Measurements from ENCODE around the gene DISP3. TPM values are rescaled to one million over a fixed set of nuclear protein-coding genes. Genes with fewer than 3 reads are reported as not detected.

DISP3 gene
- total and polyA plus RNA-seq, 9 donors = 0.08 to 0.36 (median 0.23) TPM; not detected in 5

DNA sequence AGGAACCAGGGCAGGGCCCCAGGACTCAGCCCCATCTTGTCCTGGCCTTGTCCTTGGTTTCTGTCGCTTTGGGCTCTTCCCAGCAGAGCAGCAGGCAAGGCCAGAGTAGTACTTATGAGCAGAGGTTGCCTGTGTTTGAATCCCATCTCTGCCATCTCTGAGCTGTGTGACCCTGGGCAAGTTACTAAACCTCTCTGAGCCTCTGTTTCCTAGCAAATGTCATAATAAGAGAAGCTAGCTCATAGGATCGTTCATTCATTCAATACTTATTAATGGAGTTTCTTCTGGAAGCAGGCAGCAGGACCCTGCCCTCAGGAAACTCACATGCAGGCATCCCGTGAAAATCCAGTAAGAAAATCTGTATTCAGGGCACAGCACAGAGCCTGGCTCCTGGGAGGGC, 91.0 kb downstream of the DISP3 start:
- no peak for DNase-seq
- intact Hi-C loops (cut with DNase I) = no loop called here
- Histone ChIP-seq H3K9me3 (no peaks in the 10 kb centered on the region), H3K27ac (no peak overlapping the region), H3K4me3 (no peak overlapping the region), H3K36me3 (no peaks in the 10 kb centered on the region), H3K27me3 (no peaks in the 10 kb centered on the region), H3K4me1 (ENCODE audit: insufficient read depth) (no peaks in the 10 kb centered on the region)
- TF ChIP-seq, protein P1, sequence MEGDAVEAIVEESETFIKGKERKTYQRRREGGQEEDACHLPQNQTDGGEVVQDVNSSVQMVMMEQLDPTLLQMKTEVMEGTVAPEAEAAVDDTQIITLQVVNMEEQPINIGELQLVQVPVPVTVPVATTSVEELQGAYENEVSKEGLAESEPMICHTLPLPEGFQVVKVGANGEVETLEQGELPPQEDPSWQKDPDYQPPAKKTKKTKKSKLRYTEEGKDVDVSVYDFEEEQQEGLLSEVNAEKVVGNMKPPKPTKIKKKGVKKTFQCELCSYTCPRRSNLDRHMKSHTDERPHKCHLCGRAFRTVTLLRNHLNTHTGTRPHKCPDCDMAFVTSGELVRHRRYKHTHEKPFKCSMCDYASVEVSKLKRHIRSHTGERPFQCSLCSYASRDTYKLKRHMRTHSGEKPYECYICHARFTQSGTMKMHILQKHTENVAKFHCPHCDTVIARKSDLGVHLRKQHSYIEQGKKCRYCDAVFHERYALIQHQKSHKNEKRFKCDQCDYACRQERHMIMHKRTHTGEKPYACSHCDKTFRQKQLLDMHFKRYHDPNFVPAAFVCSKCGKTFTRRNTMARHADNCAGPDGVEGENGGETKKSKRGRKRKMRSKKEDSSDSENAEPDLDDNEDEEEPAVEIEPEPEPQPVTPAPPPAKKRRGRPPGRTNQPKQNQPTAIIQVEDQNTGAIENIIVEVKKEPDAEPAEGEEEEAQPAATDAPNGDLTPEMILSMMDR (IDR thresholded peaks at IDR 0.05) = no peak
- 54 to 60% (median 58%) methylated on average over 3 of the region's 3 CpGs for WGBS, 3 donors

GRCh38 chr1:11570821-11571380, 91.9 kb downstream of the DISP3 start:
- TF ChIP-seq EP300 (IDR thresholded peaks at IDR 0.05) = no peak
- H3K36me3 ChIP-seq = no peaks in the 10 kb centered on the region
- WGBS, 3 donors = 50 to 57% (median 51%) methylated on average over 16 of the region's 16 CpGs
- H3K4me3 ChIP-seq = no peak overlapping the region
- no peak overlapping the region for H3K27ac ChIP-seq
- H3K4me1 ChIP-seq (ENCODE audit: insufficient read depth) = no peaks in the 10 kb centered on the region
- H3K27me3 ChIP-seq = no peaks in the 10 kb centered on the region
- intact Hi-C loops (cut with DNase I) = no loop called here
- no peaks in the 10 kb centered on the region for H3K9me3 ChIP-seq
- DNase-seq = no peak

DNA sequence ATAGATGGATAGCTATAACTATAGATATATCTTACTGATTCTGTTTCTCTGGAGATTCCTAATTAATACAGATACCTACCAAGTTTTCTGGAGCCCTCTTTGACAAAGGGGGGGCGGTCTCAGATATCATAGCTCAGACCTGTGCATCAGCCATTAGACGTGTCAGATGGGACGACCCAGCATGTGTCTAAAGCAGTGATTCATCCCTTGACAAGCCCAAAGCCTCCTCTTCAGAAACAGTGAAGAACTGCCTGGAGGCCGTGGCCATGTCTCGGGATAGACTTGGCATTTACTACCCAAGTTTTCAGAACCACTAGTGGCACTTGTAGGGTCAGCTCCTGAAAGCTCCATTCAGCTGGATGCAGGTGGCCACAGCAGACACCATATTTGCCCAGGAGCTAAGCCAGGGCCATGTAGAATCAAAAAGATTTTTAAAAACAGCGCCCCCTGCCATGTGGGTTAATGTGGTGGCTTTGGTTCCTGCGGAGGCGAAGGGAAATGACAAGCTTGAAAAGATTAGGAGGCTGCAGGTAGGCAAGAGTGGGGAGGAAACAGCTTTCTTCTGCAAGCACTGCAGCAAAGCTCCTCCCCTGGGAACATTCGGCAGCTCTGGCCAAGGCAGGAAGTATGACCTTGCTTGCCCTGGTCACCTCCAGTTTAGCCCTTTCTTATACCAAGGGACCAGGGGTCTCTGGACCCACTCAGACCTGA, 93.1 kb downstream of the DISP3 start:
- no peak overlapping the region for H3K4me3 ChIP-seq
- no peaks in the 10 kb centered on the region for H3K4me1 ChIP-seq (ENCODE audit: insufficient read depth)
- H3K27me3 ChIP-seq = no peaks in the 10 kb centered on the region
- intact Hi-C loops (cut with DNase I) = no loop called here
- DNase-seq = no peak
- H3K27ac ChIP-seq = no peak overlapping the region
- 40 to 43% (median 42%) methylated on average over 9 of the region's 9 CpGs for WGBS, 3 donors
- TF ChIP-seq EP300 (IDR thresholded peaks at IDR 0.05) = no peak
- no peak for TF ChIP-seq POLR2A (IDR thresholded peaks at IDR 0.05)
- TF ChIP-seq, protein P1 (IDR thresholded peaks at IDR 0.05) = no peak
- H3K36me3 ChIP-seq = no peaks in the 10 kb centered on the region
- H3K9me3 ChIP-seq = no peaks in the 10 kb centered on the region

GRCh38 chr1:11573116-11573692, 94.2 kb downstream of the DISP3 start:
- DNase-seq = no peak

More at GRCh38 chr1:11573116-11573692, 94.2 kb downstream of the DISP3 start:
- Histone ChIP-seq H3K4me3 (no peak overlapping the region), H3K9me3 (no peaks in the 10 kb centered on the region), H3K27me3 (no peaks in the 10 kb centered on the region), H3K27ac (no peak overlapping the region), H3K4me1 (ENCODE audit: insufficient read depth) (no peaks in the 10 kb centered on the region), H3K36me3 (no peaks in the 10 kb centered on the region)
- TF ChIP-seq POLR2A (IDR thresholded peaks at IDR 0.05) (no peak), EP300 (IDR thresholded peaks at IDR 0.05) (no peak)
- TF ChIP-seq, protein P1 (IDR thresholded peaks at IDR 0.05) = no peak
- whole genome bisulfite sequencing, 3 donors = 86 to 92% (median 87%) methylated on average over 5 of the region's 5 CpGs
- intact Hi-C loops (cut with DNase I) = no loop called here

Measured in ovary (tissue), 9 donors.